H1 (cell line): ENCODE results near the gene CNOT1.

Source experiments
- BRCA1 ChIP-seq: IDR thresholded peaks from 2 replicates; pipeline ENCODE4 v1.6.1; 2012; ENCODE audit warnings: low read depth, low read length, improper control_type of control experiment
- CHD2 ChIP-seq: IDR thresholded peaks from 2 replicates; pipeline ENCODE4 v1.6.1; 2012; ENCODE audit warnings: low read length, improper control_type of control experiment
- CTCF ChIP-seq, 3 experiments: IDR thresholded peaks; 1 replicate in 2 of 3; 2 replicates in 1 of 3; pipeline versions ENCODE4 v1.5.1 to v1.6.1; 2011; ENCODE audit warnings: low read length in 3 of 3, mild to moderate bottlenecking in 3 of 3, inconsistent platforms in 2 of 3, low read depth in 1 of 3, moderate library complexity in 1 of 3; ENCODE audit not compliant: insufficient read depth in 1 of 3; ENCODE audit errors: control extremely low read depth in 1 of 3
- EP300 ChIP-seq, 2 experiments: IDR thresholded peaks; 1 replicate in 1 of 2; 2 replicates in 1 of 2; pipeline ENCODE4 v1.6.1; 2011 to 2012; ENCODE audit warnings: low read depth in 2 of 2, low read length in 2 of 2, mild to moderate bottlenecking in 2 of 2, borderline replicate concordance in 1 of 2, inconsistent platforms in 1 of 2, moderate library complexity in 1 of 2
- EZH2 ChIP-seq: fragments of 200-600 bp; sonication (generic); IDR thresholded peaks from 2 replicates; pipeline ENCODE4 v1.7.1; 2012; ENCODE audit warnings: low read depth, mild to moderate bottlenecking, moderate library complexity, low read length, inconsistent platforms; ENCODE audit not compliant: severe bottlenecking
- NRF1 ChIP-seq: IDR thresholded peaks from 2 replicates; pipeline ENCODE4 v1.6.1; 2011; ENCODE audit warnings: mild to moderate bottlenecking, low read depth, low read length, improper control_type of control experiment
- POLR2A ChIP-seq, 2 experiments: IDR thresholded peaks; 1 replicate in 1 of 2; 2 replicates in 1 of 2; pipeline ENCODE4 v1.6.1; 2011; ENCODE audit warnings: low read depth in 2 of 2, low read length in 2 of 2, mild to moderate bottlenecking in 2 of 2; ENCODE audit errors: control extremely low read depth in 1 of 2
- SIN3A ChIP-seq, 2 experiments: IDR thresholded peaks in 1 of 2; conservative IDR thresholded peaks in 1 of 2; 2 replicates each; pipeline ENCODE4 v1.6.1; 2011 to 2012; ENCODE audit warnings: low read length in 2 of 2, improper control_type of control experiment in 1 of 2, low read depth in 1 of 2, mild to moderate bottlenecking in 1 of 2
- SP2 ChIP-seq: IDR thresholded peaks from 2 replicates; pipeline ENCODE4 v1.6.1; 2012; ENCODE audit warnings: mild to moderate bottlenecking, low read length, inconsistent platforms
- TCF12 ChIP-seq: IDR thresholded peaks from 2 replicates; pipeline ENCODE4 v1.6.1; 2011; ENCODE audit warnings: low read depth, mild to moderate bottlenecking, low read length

DNA sequence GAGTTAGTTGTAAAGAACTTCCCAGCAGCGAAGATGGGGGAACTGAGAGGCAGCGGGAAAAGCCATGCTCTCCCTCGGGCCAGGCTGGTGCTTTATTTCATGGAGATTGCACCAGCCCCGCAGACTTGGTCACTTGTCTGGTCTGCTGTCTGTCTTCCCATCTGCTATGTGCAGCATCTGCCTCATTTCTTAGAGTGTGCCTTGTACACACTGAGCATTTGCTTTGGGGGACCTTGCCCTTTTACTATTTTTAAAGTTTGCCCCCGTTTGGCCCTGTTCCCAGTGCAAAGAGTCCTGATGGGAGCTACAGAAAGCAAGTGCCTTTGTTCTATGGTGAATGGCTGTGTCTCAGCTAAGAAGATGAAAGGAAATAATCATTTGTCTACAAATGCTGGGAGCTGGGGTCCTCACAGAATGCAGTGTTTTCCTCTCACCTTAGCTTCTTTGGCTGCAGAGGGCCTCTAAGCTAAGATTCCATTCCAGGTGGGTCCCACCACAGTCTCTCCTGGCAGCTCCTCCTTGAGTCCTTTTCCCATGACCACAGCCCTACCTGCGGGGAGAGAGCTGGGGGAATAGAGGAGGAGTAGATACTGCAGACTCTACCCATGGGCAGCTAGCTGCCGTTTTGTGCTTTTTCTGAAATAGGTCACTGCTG is 25.1 kb upstream of the CNOT1 start:
- no peak for TF ChIP-seq CTCF (IDR thresholded peaks at IDR 0.05; ENCODE audit: control extremely low read depth in 1 of 3, insufficient read depth in 1 of 3, low read depth in 1 of 3, low read length in 3 of 3)
- no peak for TF ChIP-seq NRF1
- no peak for TF ChIP-seq CHD2
- TF ChIP-seq SIN3A (conservative IDR thresholded peaks at IDR 0.05 in 1 of 2, IDR thresholded peaks at IDR 0.05 in 1 of 2; ENCODE audit: low read depth in 1 of 2, low read length in 2 of 2): no peak
- no peak for TF ChIP-seq EZH2
- no peak for TF ChIP-seq TCF12
- TF ChIP-seq SP2: no peak
- no peak for TF ChIP-seq BRCA1
- no peak for TF ChIP-seq POLR2A (IDR thresholded peaks at IDR 0.05; ENCODE audit: control extremely low read depth in 1 of 2, low read depth in 2 of 2, low read length in 2 of 2)
- no peak for TF ChIP-seq EP300 (IDR thresholded peaks at IDR 0.05; ENCODE audit: borderline replicate concordance in 1 of 2, low read depth in 2 of 2, low read length in 2 of 2)
